ENCODE results near the gene CFAP45. TPM values are rescaled to one million over a fixed set of nuclear protein-coding genes. Genes with fewer than 3 reads are reported as not detected.
A peak's percentile ranks its signal among the peaks of the same experiment; 100 is the strongest.

The CFAP45 gene
- polyA plus RNA-seq, 2 donors = 0.44 to 0.61 TPM

- Histone ChIP-seq H3K4me3 (ENCODE audit: low read depth in 1 of 2, low read length in 2 of 2) (no peak overlapping the region), H3K9me3 (ENCODE audit: control insufficient read depth in 2 of 2, insufficient read depth in 1 of 2, low read depth in 1 of 2, low read length in 1 of 2) (no peaks in the 10 kb centered on the region), H3K36me3 (ENCODE audit: control insufficient read depth in 2 of 2, insufficient read depth in 2 of 2, low read length in 1 of 2) (no peaks in the 10 kb centered on the region), H3K27me3 (ENCODE audit: control insufficient read depth in 1 of 2, insufficient read depth in 2 of 2, low read length in 2 of 2) (no peaks in the 10 kb centered on the region), H3K27ac (ENCODE audit: low read depth in 2 of 2, low read length in 1 of 2) (peak overlapping the region; percentile 85 to 95), H3K4me1 (ENCODE audit: control insufficient read depth in 2 of 2, insufficient read depth in 2 of 2, low read length in 1 of 2) (peaks cover 7 to 28% of the 10 kb centered on the region in 2 donors)
- WGBS, 2 donors = 35 to 49% methylated on average over 3 of the region's 3 CpGs
These were observed 39.5 kb downstream of the CFAP45 start for GRCh38 chr1:159860456-159860855.

GRCh38 chr1:159859767-159860322 is 40.1 kb downstream of the CFAP45 start:
- Histone ChIP-seq H3K4me1 (ENCODE audit: control insufficient read depth in 2 of 2, insufficient read depth in 2 of 2, low read length in 1 of 2) (peaks cover 4 to 29% of the 10 kb centered on the region in 2 donors), H3K36me3 (ENCODE audit: control insufficient read depth in 2 of 2, insufficient read depth in 2 of 2, low read length in 1 of 2) (no peaks in the 10 kb centered on the region), H3K27ac (ENCODE audit: low read depth in 2 of 2, low read length in 1 of 2) (peak overlapping the region; percentile 85 to 95), H3K4me3 (ENCODE audit: low read depth in 1 of 2, low read length in 2 of 2) (no peak overlapping the region), H3K27me3 (ENCODE audit: control insufficient read depth in 1 of 2, insufficient read depth in 2 of 2, low read length in 2 of 2) (no peaks in the 10 kb centered on the region), H3K9me3 (ENCODE audit: control insufficient read depth in 2 of 2, insufficient read depth in 1 of 2, low read depth in 1 of 2, low read length in 1 of 2) (no peaks in the 10 kb centered on the region)
- WGBS, 2 donors = 42 to 55% methylated on average over 7 of the region's 7 CpGs

- Histone ChIP-seq H3K36me3 (ENCODE audit: control insufficient read depth in 2 of 2, insufficient read depth in 2 of 2, low read length in 1 of 2) (no peaks in the 10 kb centered on the region), H3K27me3 (ENCODE audit: control insufficient read depth in 1 of 2, insufficient read depth in 2 of 2, low read length in 2 of 2) (no peaks in the 10 kb centered on the region), H3K9me3 (ENCODE audit: control insufficient read depth in 2 of 2, insufficient read depth in 1 of 2, low read depth in 1 of 2, low read length in 1 of 2) (no peaks in the 10 kb centered on the region), H3K27ac (ENCODE audit: low read depth in 2 of 2, low read length in 1 of 2) (no peak overlapping the region), H3K4me1 (ENCODE audit: control insufficient read depth in 2 of 2, insufficient read depth in 2 of 2, low read length in 1 of 2) (peaks cover 4 to 29% of the 10 kb centered on the region in 2 donors), H3K4me3 (ENCODE audit: low read depth in 1 of 2, low read length in 2 of 2) (no peak overlapping the region)
- WGBS, 2 donors = 92 to 95% methylated on average over 6 of the region's 6 CpGs
These were observed 42.1 kb downstream of the CFAP45 start for GRCh38 chr1:159857889-159858288.

GRCh38 chr1:159856576-159856975 is 43.4 kb downstream of the CFAP45 start:
- no peaks in the 10 kb centered on the region for H3K9me3 ChIP-seq (ENCODE audit: control insufficient read depth in 2 of 2, insufficient read depth in 1 of 2, low read depth in 1 of 2, low read length in 1 of 2)
- H3K4me1 ChIP-seq (ENCODE audit: control insufficient read depth in 2 of 2, insufficient read depth in 2 of 2, low read length in 1 of 2) = peaks cover 4 to 28% of the 10 kb centered on the region in 2 donors
- no peaks in the 10 kb centered on the region for H3K27me3 ChIP-seq (ENCODE audit: control insufficient read depth in 1 of 2, insufficient read depth in 2 of 2, low read length in 2 of 2)
- H3K36me3 ChIP-seq (ENCODE audit: control insufficient read depth in 2 of 2, insufficient read depth in 2 of 2, low read length in 1 of 2) = no peaks in the 10 kb centered on the region
- 90 to 97% methylated on average over 1 of the region's 1 CpG for WGBS, 2 donors
- H3K4me3 ChIP-seq (ENCODE audit: low read depth in 1 of 2, low read length in 2 of 2) = no peak overlapping the region
- peak overlapping the region in 1 of 2 donors; percentile 40 for H3K27ac ChIP-seq (ENCODE audit: low read depth in 2 of 2, low read length in 1 of 2)

GRCh38 chr1:159855709-159856108 is 44.3 kb downstream of the CFAP45 start:
- WGBS, 2 donors = 89% methylated on average over 32 to 34 of the region's 34 CpGs
- H3K9me3 ChIP-seq (ENCODE audit: control insufficient read depth in 2 of 2, insufficient read depth in 1 of 2, low read depth in 1 of 2, low read length in 1 of 2) = no peaks in the 10 kb centered on the region
- no peaks in the 10 kb centered on the region for H3K27me3 ChIP-seq (ENCODE audit: control insufficient read depth in 1 of 2, insufficient read depth in 2 of 2, low read length in 2 of 2)
- H3K27ac ChIP-seq (ENCODE audit: low read depth in 2 of 2, low read length in 1 of 2) = peak overlapping the region; percentile 61 to 94
- peaks cover 6 to 19% of the 10 kb centered on the region in 2 donors for H3K4me1 ChIP-seq (ENCODE audit: control insufficient read depth in 2 of 2, insufficient read depth in 2 of 2, low read length in 1 of 2)
- no peaks in the 10 kb centered on the region for H3K36me3 ChIP-seq (ENCODE audit: control insufficient read depth in 2 of 2, insufficient read depth in 2 of 2, low read length in 1 of 2)
- H3K4me3 ChIP-seq (ENCODE audit: low read depth in 1 of 2, low read length in 2 of 2) = no peak overlapping the region

GRCh38 chr1:159854693-159855192 is 45.2 kb downstream of the CFAP45 start:
- Histone ChIP-seq H3K36me3 (ENCODE audit: control insufficient read depth in 2 of 2, insufficient read depth in 2 of 2, low read length in 1 of 2) (no peaks in the 10 kb centered on the region), H3K9me3 (ENCODE audit: control insufficient read depth in 2 of 2, insufficient read depth in 1 of 2, low read depth in 1 of 2, low read length in 1 of 2) (no peaks in the 10 kb centered on the region), H3K27me3 (ENCODE audit: control insufficient read depth in 1 of 2, insufficient read depth in 2 of 2, low read length in 2 of 2) (no peaks in the 10 kb centered on the region), H3K4me1 (ENCODE audit: control insufficient read depth in 2 of 2, insufficient read depth in 2 of 2, low read length in 1 of 2) (peaks cover 2 to 13% of the 10 kb centered on the region in 2 donors), H3K4me3 (ENCODE audit: low read depth in 1 of 2, low read length in 2 of 2) (peak overlapping the region; percentile 60 to 69), H3K27ac (ENCODE audit: low read depth in 2 of 2, low read length in 1 of 2) (peak overlapping the region; percentile 94)
- whole genome bisulfite sequencing, 2 donors = 0% methylated on average over 50 to 59 of the region's 59 CpGs

GRCh38 chr1:159854116-159854692 is 45.8 kb downstream of the CFAP45 start:
- Histone ChIP-seq H3K9me3 (ENCODE audit: control insufficient read depth in 2 of 2, insufficient read depth in 1 of 2, low read depth in 1 of 2, low read length in 1 of 2) (no peaks in the 10 kb centered on the region), H3K27me3 (ENCODE audit: control insufficient read depth in 1 of 2, insufficient read depth in 2 of 2, low read length in 2 of 2) (no peaks in the 10 kb centered on the region), H3K4me3 (ENCODE audit: low read depth in 1 of 2, low read length in 2 of 2) (peak overlapping the region; percentile 60 to 69), H3K27ac (ENCODE audit: low read depth in 2 of 2, low read length in 1 of 2) (peak overlapping the region; percentile 94), H3K4me1 (ENCODE audit: control insufficient read depth in 2 of 2, insufficient read depth in 2 of 2, low read length in 1 of 2) (peaks cover 2 to 9% of the 10 kb centered on the region in 2 donors), H3K36me3 (ENCODE audit: control insufficient read depth in 2 of 2, insufficient read depth in 2 of 2, low read length in 1 of 2) (no peaks in the 10 kb centered on the region)
- 1 to 2% methylated on average over 31 of the region's 31 CpGs for WGBS, 2 donors

- Histone ChIP-seq H3K9me3 (ENCODE audit: control insufficient read depth in 2 of 2, insufficient read depth in 1 of 2, low read depth in 1 of 2, low read length in 1 of 2) (no peaks in the 10 kb centered on the region), H3K36me3 (ENCODE audit: control insufficient read depth in 2 of 2, insufficient read depth in 2 of 2, low read length in 1 of 2) (no peaks in the 10 kb centered on the region), H3K27ac (ENCODE audit: low read depth in 2 of 2, low read length in 1 of 2) (peak overlapping the region; percentile 94), H3K4me1 (ENCODE audit: control insufficient read depth in 2 of 2, insufficient read depth in 2 of 2, low read length in 1 of 2) (peaks cover 2 to 6% of the 10 kb centered on the region in 2 donors), H3K4me3 (ENCODE audit: low read depth in 1 of 2, low read length in 2 of 2) (peak overlapping the region in 1 of 2 donors; percentile 60), H3K27me3 (ENCODE audit: control insufficient read depth in 1 of 2, insufficient read depth in 2 of 2, low read length in 2 of 2) (no peaks in the 10 kb centered on the region)
- 19 to 27% methylated on average over 6 of the region's 6 CpGs for WGBS, 2 donors
These were observed 46.4 kb downstream of the CFAP45 start for GRCh38 chr1:159853417-159854115.

- Histone ChIP-seq H3K27me3 (ENCODE audit: control insufficient read depth in 1 of 2, insufficient read depth in 2 of 2, low read length in 2 of 2) (no peaks in the 10 kb centered on the region), H3K36me3 (ENCODE audit: control insufficient read depth in 2 of 2, insufficient read depth in 2 of 2, low read length in 1 of 2) (no peaks in the 10 kb centered on the region), H3K4me3 (ENCODE audit: low read depth in 1 of 2, low read length in 2 of 2) (no peak overlapping the region), H3K27ac (ENCODE audit: low read depth in 2 of 2, low read length in 1 of 2) (no peak overlapping the region), H3K9me3 (ENCODE audit: control insufficient read depth in 2 of 2, insufficient read depth in 1 of 2, low read depth in 1 of 2, low read length in 1 of 2) (no peaks in the 10 kb centered on the region), H3K4me1 (ENCODE audit: control insufficient read depth in 2 of 2, insufficient read depth in 2 of 2, low read length in 1 of 2) (peaks cover 3 to 4% of the 10 kb centered on the region in 2 donors)
- WGBS, 2 donors = 66 to 73% methylated on average over 1 of the region's 1 CpG
These were observed 48.6 kb downstream of the CFAP45 start for GRCh38 chr1:159851407-159851806.
